Stimulated activated CD4-positive, alpha-beta T cell treated with anti-CD3 and anti-CD28 coated beads, Interleukin-15, amount 100 ng/mL, for 24 hours (primary cell): ENCODE data around the gene OR8A1.
"Not testable (repeated sequence)": the region's sequence is repeated elsewhere in the genome, so short reads cannot be mapped to it uniquely, and the experiment has no call there.

Experiments
- DNase-seq: peaks from one replicate; pipeline ENCODE4 v3.0.0-alpha.2; 2020

The OR8A1 gene

DNA sequence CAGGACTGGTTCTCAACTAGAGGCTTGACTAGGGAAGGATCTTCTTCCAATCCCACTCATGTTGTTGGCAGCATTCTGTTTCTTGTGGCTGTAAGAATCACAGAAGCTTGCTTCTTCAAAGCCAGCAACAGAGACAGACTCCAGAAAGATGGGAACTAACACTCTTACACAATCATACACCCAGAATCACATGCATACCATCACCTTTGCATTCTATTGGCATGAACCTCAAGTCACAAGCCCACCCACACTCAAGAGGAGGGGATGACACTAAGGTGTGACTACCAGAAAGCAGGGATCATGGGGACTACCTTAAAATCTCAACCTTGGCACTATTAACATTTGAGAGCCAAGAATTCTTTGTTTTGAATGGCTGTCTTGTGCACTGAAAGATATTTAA lies 27.8 kb downstream of the OR8A1 start:
- DNase-seq = no peak

DNA sequence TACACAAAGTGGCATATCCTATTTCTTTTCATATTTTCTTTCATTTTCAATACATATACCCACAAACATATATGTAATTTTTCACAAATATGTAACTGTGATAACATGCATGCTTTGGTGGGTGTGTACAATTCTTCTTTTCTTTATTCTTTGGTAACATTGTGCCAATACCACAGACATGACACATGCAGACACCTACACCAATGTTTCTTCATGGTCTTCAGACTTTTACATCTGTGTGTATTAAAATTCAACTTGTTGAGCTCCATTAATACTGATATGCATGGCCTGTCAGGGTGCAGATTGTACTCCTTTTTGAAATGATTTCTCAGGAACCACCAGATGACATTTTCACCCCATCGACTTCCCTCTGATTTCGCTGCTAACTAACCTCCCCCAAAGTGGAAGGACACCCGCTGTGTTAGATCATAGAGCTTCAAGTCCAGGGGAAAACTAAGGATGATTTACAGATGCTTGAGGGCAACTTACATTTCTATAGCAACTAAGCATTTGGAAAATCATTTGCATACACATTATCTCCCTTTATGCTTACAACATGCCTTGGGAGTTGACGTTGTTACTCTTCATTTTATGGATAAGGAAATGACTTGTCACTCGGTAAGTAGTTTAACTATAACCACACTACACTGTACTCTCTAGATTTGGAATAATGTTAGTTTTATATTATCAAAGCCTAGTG lies 31.0 kb downstream of the OR8A1 start:
- DNase-seq = no peak

DNA sequence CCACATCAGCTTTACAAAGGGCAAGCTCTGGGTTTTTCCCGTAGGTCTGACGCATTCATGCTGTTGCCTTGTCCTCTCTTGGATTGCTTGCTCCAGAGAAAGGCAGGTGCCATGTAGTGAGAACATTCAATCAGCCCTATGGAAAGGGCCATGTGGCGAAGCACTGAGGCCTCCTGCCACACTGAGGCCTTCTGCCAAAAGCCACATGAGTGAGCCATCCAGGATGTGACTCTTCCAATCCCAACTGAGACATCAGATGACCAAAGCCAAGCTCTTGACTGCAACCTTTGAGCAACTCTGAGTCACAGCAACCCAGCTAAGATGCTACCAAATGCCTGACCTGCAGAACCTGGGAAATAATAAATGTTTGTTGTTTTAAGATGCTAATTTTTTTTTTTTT lies 32.4 kb downstream of the OR8A1 start:
- no peak for DNase-seq

DNA sequence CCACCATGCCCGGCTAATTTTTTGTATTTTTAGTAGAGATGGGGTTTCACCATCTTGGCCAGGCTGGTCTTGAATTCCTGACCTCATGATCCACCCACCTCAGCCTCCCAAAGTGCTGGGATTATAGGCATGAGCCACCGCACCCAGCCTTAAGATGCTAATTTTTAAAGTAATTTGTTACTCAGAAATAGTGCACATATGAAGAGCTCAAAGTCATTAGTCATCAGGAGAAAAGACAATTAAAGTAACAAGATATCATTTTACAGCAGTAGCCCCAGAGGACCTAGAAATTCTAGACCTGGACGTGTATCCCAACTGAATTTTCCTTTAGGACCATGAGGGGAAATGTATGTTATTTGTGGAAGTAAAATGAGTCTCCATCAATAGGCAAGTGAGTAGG lies 32.9 kb downstream of the OR8A1 start:
- DNase-seq = not testable (repeated sequence)

DNA sequence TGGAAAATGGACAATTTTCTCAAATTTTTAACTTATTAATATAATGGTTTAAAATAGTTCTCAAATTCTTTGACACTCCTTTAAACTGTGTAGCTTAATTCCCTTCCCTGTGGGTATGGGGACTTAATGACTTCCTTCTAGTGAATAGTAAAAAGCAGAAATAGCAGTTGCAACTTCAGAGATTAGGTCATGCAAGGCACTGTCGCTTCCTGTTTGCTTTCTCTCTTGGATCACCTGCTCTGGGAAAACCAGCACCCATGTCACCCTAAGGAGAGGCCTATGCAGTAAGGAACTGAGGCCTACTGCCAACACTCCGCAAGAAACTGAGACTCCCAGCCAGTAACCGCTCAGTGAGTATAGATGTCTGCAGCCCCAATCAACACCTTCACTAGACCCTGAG lies 35.9 kb downstream of the OR8A1 start:
- DNase-seq = no peak

DNA sequence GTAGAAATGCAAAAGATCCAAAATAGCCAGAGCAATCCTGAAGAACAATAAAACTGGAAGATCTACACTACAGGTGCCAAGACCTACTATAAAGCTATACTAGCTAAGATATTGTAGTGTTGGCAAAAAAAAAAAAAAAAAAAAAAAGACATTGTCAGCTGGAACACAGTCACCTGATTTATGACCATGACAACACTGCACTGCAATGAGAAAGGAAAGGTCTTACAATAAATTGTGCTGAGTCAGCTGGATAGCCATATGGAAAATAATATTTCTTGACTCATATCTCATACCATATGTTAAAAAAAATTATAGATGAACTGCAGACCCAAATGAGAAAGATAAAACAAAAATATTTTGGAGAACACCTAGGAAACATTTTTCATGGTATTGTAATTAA lies 38.4 kb downstream of the OR8A1 start:
- DNase-seq = no peak

DNA sequence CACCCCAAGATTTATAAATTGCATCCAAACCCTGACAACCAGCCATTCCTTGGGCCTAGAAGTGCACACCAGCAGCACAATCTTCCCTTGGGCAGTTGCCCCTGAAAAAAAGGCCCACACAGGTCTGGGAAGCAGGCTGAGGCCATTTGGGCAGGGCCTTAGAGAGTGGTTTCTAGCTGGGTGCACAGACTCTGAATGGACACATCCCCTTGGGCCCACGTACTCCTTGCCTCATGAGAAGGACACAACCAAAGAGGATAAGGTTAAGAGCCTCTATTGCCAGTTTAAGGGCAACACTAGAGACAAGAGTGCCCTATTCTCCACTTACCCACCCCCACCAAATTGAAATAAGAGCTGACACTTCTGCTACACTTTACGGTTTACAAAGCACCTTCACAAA lies 40.5 kb downstream of the OR8A1 start:
- DNase-seq = no peak

DNA sequence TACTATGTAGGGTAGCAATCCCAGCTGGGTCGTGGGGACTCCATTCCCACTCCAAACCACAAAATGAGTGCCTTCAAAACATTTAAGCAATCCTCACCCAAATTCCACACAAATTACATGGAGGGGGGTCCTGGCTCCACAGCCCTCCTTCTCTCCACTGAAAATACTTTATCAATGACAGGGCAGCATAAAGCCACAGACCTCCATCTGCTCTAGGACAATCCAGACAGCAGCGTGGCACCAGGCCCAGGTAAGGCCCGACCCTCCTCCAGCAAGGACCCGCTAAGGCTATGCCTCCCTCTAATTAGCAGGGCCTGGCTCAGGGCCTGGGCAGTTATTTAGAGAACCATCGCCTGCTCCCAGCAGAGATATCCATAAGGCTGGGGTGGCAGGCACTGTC lies 41.3 kb downstream of the OR8A1 start, which contains the start of gene PANX3:
TSS of gene PANX3 (plus strand) at position 365 of the 400 bp plus-strand sequence. CDS start 129 bp downstream, outside the sequence.
- DNase-seq = no peak

DNA sequence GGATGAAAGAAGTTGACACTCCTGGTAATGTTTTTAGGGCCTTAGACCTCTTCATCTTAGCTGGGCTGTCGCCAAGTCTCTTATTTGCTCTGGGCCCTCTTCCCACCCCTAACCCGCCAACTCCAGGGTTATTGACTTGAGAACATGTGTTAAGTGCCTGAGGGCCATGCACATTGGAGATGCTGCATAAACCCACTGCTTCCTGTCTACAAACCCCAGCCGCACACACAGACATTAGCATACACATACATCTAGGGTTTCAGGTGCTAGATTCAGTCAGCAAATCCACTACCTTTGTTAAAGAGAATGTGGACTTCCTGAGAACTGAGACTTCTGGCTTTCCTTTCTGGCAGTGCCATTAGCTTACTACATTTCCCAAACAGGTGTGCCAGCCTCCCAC lies 42.2 kb downstream of the OR8A1 start:
- peak; percentile 16 for DNase-seq

DNA sequence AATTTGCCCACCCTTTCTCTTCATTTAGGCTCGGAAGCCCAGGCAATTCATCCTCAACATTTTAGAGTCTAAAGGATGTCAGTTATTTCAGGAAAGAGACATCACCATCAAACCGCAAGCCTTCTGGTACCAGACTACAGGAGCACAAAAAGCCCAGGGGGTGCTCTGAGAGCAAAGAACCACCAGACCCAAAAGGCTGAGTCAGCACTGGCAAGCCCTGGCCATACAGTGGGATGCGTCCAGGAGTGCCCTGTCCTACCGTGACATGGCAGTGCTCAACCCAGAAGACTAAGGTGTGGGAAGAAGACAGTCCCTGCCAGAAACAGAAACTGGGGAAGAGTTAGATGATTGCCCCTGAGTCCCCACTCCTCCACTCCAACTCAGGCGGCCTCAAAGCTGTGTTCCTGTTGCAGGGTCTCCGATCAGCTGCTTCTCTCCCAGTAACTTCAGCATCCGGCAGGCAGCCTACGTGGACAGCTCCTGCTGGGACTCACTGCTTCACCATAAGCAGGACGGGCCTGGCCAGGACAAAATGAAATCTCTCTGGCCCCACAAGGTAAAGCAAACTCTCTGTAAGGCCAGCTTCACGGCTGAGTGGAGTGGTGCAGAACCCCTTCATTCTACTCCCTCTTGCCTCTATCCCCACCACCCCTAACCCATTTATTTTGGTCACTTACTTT lies 42.9 kb downstream of the OR8A1 start:
- no peak for DNase-seq

DNA sequence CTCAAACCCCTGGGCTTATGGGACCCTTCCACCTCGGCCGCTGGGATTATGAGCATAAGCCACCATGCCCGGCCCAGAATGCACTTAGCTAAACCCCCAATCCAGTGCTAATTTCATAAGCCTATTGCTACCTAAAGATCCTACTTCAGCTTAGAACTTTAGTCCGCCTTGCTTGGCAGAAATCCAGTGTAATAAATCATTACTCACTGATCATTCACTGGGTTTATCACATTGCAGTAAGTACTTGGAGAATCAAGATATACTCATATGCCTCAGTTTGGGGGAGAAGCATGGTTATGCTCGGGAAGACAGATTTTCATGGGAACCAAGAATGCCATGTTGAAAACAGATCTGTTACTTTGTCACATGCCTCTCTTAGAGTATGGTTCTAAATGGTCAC lies 49.1 kb downstream of the OR8A1 start:
- no peak for DNase-seq
